Activated CD4-positive, alpha-beta T cell treated with anti-CD3 and anti-CD28 coated beads for 36 hours (primary cell): ENCODE results near the gene GARS1. TPM values are rescaled to one million over a fixed set of nuclear protein-coding genes. Genes with fewer than 3 reads are reported as not detected.

Source experiments
- ATAC-seq: fragments of 200-7000 bp; cut with Tn5 transposase; one replicate; pipeline ENCODE4 v1.10.0; 2021; ENCODE audit warnings: mild to moderate bottlenecking, moderate library complexity
- CTCF ChIA-PET: fragments of 350-600 bp; sonication (Branson Sonifier 250); formaldehyde crosslinking; loops from one replicate; lab custom pipeline; 2021; ENCODE audit warnings: antibody characterized with exemption; lab: Charles Lee
- POLR2A ChIA-PET: fragments of 350-600 bp; sonication (Branson Sonifier 250); formaldehyde crosslinking; loops from one replicate; lab custom pipeline; 2021; ENCODE audit warnings: antibody characterized with exemption, inconsistent platforms; lab: Charles Lee
- DNase-seq: peaks from one replicate; pipeline ENCODE4 v3.0.0-alpha.2; 2020
- H3K27ac Mint-ChIP-seq: one replicate; pipeline ENCODE4 v1.8.0; 2021; ENCODE audit warnings: mixed read lengths
- H3K27me3 Mint-ChIP-seq: one replicate; pipeline ENCODE4 v1.8.0; 2021; ENCODE audit warnings: mixed read lengths
- H3K36me3 Mint-ChIP-seq: one replicate; pipeline ENCODE4 v1.8.0; 2021; ENCODE audit warnings: low read depth, mixed read lengths
- H3K4me1 Mint-ChIP-seq: one replicate; pipeline ENCODE4 v1.8.0; 2021; ENCODE audit warnings: mixed read lengths
- H3K4me3 Mint-ChIP-seq: one replicate; pipeline ENCODE4 v1.8.0; 2021; ENCODE audit warnings: mild to moderate bottlenecking, moderate library complexity, mixed read lengths
- H3K9me3 Mint-ChIP-seq: one replicate; pipeline ENCODE4 v1.8.0; 2021; ENCODE audit warnings: low read depth, mixed read lengths
- intact Hi-C, 2 experiments: fragments of 100-400 bp; cut with DNase I in 1 of 2; cut with micrococcal nuclease in 1 of 2; formaldehyde crosslinking; loops; one replicate each; pipeline versions ENCODE4 v1.14.2 to v1.15.1; 2022 to 2024; cut with DNase I, micrococcal nuclease
- total RNA-seq, 2 experiments: library from RNA; stranded (reverse); gene quantifications; one replicate each; pipeline ENCODE4 v1.2.3, GENCODE V29; 2021

GARS1 gene
- total RNA-seq, 2 experiments from 2014 or later = 391 to 439 TPM

- CTCF ChIA-PET = no interaction called here
- no peak for ATAC-seq
- intact Hi-C loops = no loop called here
- no peak for DNase-seq
- H3K9me3 Mint-ChIP-seq = no peaks in the 10 kb centered on the region
- POLR2A ChIA-PET = interaction anchor here (0.7 kb wide), 1 partner anchor 92 kb away, joined by 3 read pairs; no protein-coding TSS in a partner anchor
- no peaks in the 10 kb centered on the region for H3K4me1 Mint-ChIP-seq
- peaks cover 15% of the 10 kb centered on the region for H3K36me3 Mint-ChIP-seq
- H3K27me3 Mint-ChIP-seq = no peaks in the 10 kb centered on the region
- no peak overlapping the region for H3K27ac Mint-ChIP-seq
- H3K4me3 Mint-ChIP-seq = no peak overlapping the region
Measured at GRCh38 chr7:30647589-30648364, 53.1 kb downstream of the GARS1 start.

- CTCF ChIA-PET = no interaction called here
- Mint-ChIP-seq H3K36me3 (peaks cover 7% of the 10 kb centered on the region), H3K27me3 (no peaks in the 10 kb centered on the region), H3K9me3 (no peaks in the 10 kb centered on the region), H3K4me1 (no peaks in the 10 kb centered on the region), H3K4me3 (no peak overlapping the region), H3K27ac (no peak overlapping the region)
- POLR2A ChIA-PET = no interaction called here
- DNase-seq (no peak), ATAC-seq (no peak)
- intact Hi-C loops = no loop called here
Measured at GRCh38 chr7:30648744-30649540, 54.3 kb downstream of the GARS1 start.

GRCh38 chr7:30649717-30650420 is 55.2 kb downstream of the GARS1 start:
- intact Hi-C loops = no loop called here
- DNase-seq = no peak
- ChIA-PET POLR2A (no interaction called here), CTCF (no interaction called here)
- Mint-ChIP-seq H3K4me1 (no peaks in the 10 kb centered on the region), H3K27ac (no peak overlapping the region), H3K9me3 (no peaks in the 10 kb centered on the region), H3K4me3 (no peak overlapping the region), H3K27me3 (no peaks in the 10 kb centered on the region), H3K36me3 (peaks cover 6% of the 10 kb centered on the region)
- ATAC-seq = no peak

GRCh38 chr7:30650421-30650808 is 55.7 kb downstream of the GARS1 start:
- intact Hi-C loops = no loop called here
- Mint-ChIP-seq H3K4me1 (no peaks in the 10 kb centered on the region), H3K4me3 (no peak overlapping the region), H3K27ac (no peak overlapping the region), H3K27me3 (no peaks in the 10 kb centered on the region), H3K36me3 (peaks cover 3% of the 10 kb centered on the region), H3K9me3 (no peaks in the 10 kb centered on the region)
- ATAC-seq = no peak
- DNase-seq = no peak
- POLR2A ChIA-PET = no interaction called here
- CTCF ChIA-PET = interaction anchor here (1.0 kb wide), 1 partner anchor 17 kb away, joined by 4 read pairs; no protein-coding TSS in a partner anchor

- DNase-seq (no peak), ATAC-seq (no peak)
- Mint-ChIP-seq H3K4me3 (no peak overlapping the region), H3K27me3 (no peaks in the 10 kb centered on the region), H3K27ac (no peak overlapping the region), H3K36me3 (no peaks in the 10 kb centered on the region), H3K4me1 (no peaks in the 10 kb centered on the region), H3K9me3 (no peaks in the 10 kb centered on the region)
- intact Hi-C loops = no loop called here
- CTCF ChIA-PET = no interaction called here
- POLR2A ChIA-PET = no interaction called here
Measured at GRCh38 chr7:30652132-30652531, 57.5 kb downstream of the GARS1 start.

GRCh38 chr7:30652698-30653641 is 58.3 kb downstream of the GARS1 start:
- H3K4me3 Mint-ChIP-seq = no peak overlapping the region
- intact Hi-C loops = no loop called here
- no peaks in the 10 kb centered on the region for H3K27me3 Mint-ChIP-seq
- no peaks in the 10 kb centered on the region for H3K4me1 Mint-ChIP-seq
- no peak overlapping the region for H3K27ac Mint-ChIP-seq
- DNase-seq = no peak
- no peak for ATAC-seq
- ChIA-PET CTCF (interaction anchor here (0.6 kb wide), 1 partner anchor 434 kb away, joined by 4 read pairs; no protein-coding TSS in a partner anchor), POLR2A (no interaction called here)
- H3K36me3 Mint-ChIP-seq = no peaks in the 10 kb centered on the region
- H3K9me3 Mint-ChIP-seq = no peaks in the 10 kb centered on the region

- Mint-ChIP-seq H3K9me3 (no peaks in the 10 kb centered on the region), H3K27ac (no peak overlapping the region), H3K4me1 (no peaks in the 10 kb centered on the region), H3K36me3 (no peaks in the 10 kb centered on the region), H3K4me3 (no peak overlapping the region), H3K27me3 (no peaks in the 10 kb centered on the region)
- CTCF ChIA-PET = interaction anchor here (0.6 to 1.3 kb wide), 5 partner anchors 12 to 87 kb away, joined by 3 to 4 read pairs (median 4); no protein-coding TSS in a partner anchor
- intact Hi-C loops = no loop called here
- DNase-seq = no peak
- no peak for ATAC-seq
- POLR2A ChIA-PET = no interaction called here
Measured at GRCh38 chr7:30654296-30655090, 59.8 kb downstream of the GARS1 start.

- POLR2A ChIA-PET = interaction anchor here (0.6 kb wide), 1 partner anchor 20 kb away, joined by 3 read pairs; no protein-coding TSS in a partner anchor
- intact Hi-C loops = no loop called here
- Mint-ChIP-seq H3K4me1 (no peaks in the 10 kb centered on the region), H3K27ac (no peak overlapping the region), H3K36me3 (no peaks in the 10 kb centered on the region), H3K27me3 (no peaks in the 10 kb centered on the region), H3K9me3 (no peaks in the 10 kb centered on the region), H3K4me3 (no peak overlapping the region)
- CTCF ChIA-PET = interaction anchor here (0.6 to 1.3 kb wide), 3 partner anchors 12 to 86 kb away, joined by 3 to 4 read pairs (median 4); no protein-coding TSS in a partner anchor
- ATAC-seq = no peak
- DNase-seq = no peak
Measured at GRCh38 chr7:30655096-30655970, 60.7 kb downstream of the GARS1 start.

- no peak overlapping the region for H3K27ac Mint-ChIP-seq
- H3K4me1 Mint-ChIP-seq = no peaks in the 10 kb centered on the region
- H3K9me3 Mint-ChIP-seq = no peaks in the 10 kb centered on the region
- ChIA-PET CTCF (no interaction called here), POLR2A (no interaction called here)
- no peak overlapping the region for H3K4me3 Mint-ChIP-seq
- DNase-seq = peak; percentile 1
- no peaks in the 10 kb centered on the region for H3K27me3 Mint-ChIP-seq
- H3K36me3 Mint-ChIP-seq = no peaks in the 10 kb centered on the region
- no peak for ATAC-seq
- intact Hi-C loops = no loop called here
Measured at GRCh38 chr7:30656006-30656957, 61.6 kb downstream of the GARS1 start.
